ENCODE measurements around the gene ATP6V0A1. TPM values are rescaled to one million over a fixed set of nuclear protein-coding genes. Genes with fewer than 3 reads are reported as not detected.

Gene ATP6V0A1
- total and polyA plus RNA-seq, 2 of the 4 experiments (the other 2 are of a cell fraction), result 18.8 to 34.0 TPM

GRCh38 chr17:42561897-42562387 lies 103.3 kb downstream of the ATP6V0A1 start, which contains the start of gene COASY:
Gene COASY (plus strand): TSS chr17:42562148. CDS start chr17:42562623, 475 bp downstream.
- Histone ChIP-seq H2AFZ (replicated peaks; ENCODE audit: low read length, poor library complexity) (peak within 1 kb of the TSS; percentile 98), H2BK5ac (ENCODE audit: low read depth, low read length, poor library complexity, severe bottlenecking) (peak within 1 kb of the TSS; percentile 80), H3K9me1 (ENCODE audit: insufficient read depth, low read length) (peaks cover 13% of the 10 kb centered on the region), H3K4me3 (ENCODE audit: insufficient read depth, low read depth, low read length) (peak within 1 kb of the TSS; percentile 84), H3K23ac (ENCODE audit: low read depth, low read length) (peak within 1 kb of the TSS; percentile 80), H3K36me3 (ENCODE audit: control insufficient read depth, insufficient read depth, low read length) (peaks cover 27% of the 10 kb centered on the region), H3K56ac (ENCODE audit: extremely low read depth, insufficient read depth, low read length) (peak within 1 kb of the TSS; percentile 90), H2AK9ac (replicated peaks; ENCODE audit: low read depth, low read length, poor library complexity) (peak within 1 kb of the TSS; percentile 100), H2BK120ac (ENCODE audit: low read depth, low read length) (peak within 1 kb of the TSS; percentile 54; the same call in 1 of the 2 replicates), H3K79me1 (ENCODE audit: low read depth in 1 of 2, low read length in 2 of 2) (peaks cover 27 to 53% of the 10 kb centered on the region in 2 experiments), H3K4me1 (ENCODE audit: control insufficient read depth, insufficient read depth, low read length) (peaks cover 17% of the 10 kb centered on the region), H2BK15ac (ENCODE audit: low read depth, low read length) (peak within 1 kb of the TSS; percentile 49; the same call in 1 of the 3 replicates), H3K14ac (replicated peaks; ENCODE audit: low read depth, low read length) (peak within 1 kb of the TSS; percentile 99), H3K27ac (ENCODE audit: insufficient read depth, low read length) (peak within 1 kb of the TSS; percentile 88), H3K4ac (ENCODE audit: low read depth, low read length) (peak within 1 kb of the TSS; percentile 96), H4K5ac (ENCODE audit: low read depth, low read length) (peak within 1 kb of the TSS; percentile 99), H4K20me1 (ENCODE audit: insufficient read depth, low read length) (no peaks in the 10 kb centered on the region), H3K9me3 (ENCODE audit: control insufficient read depth, insufficient read depth, low read length) (no peaks in the 10 kb centered on the region), H2BK20ac (ENCODE audit: low read depth, low read length) (peak within 1 kb of the TSS; percentile 40; the same call in 1 of the 2 replicates), H2AK5ac (ENCODE audit: low read depth, low read length) (peak within 1 kb of the TSS; percentile 97), H3K27me3 (ENCODE audit: control insufficient read depth, insufficient read depth, low read length) (no peaks in the 10 kb centered on the region), H3K18ac (ENCODE audit: low read depth, low read length) (peak within 1 kb of the TSS; percentile 80), H3K9ac (ENCODE audit: low read depth, low read length) (peak within 1 kb of the TSS; percentile 95), H4K91ac (ENCODE audit: insufficient read depth, low read depth, low read length) (peak within 1 kb of the TSS; percentile 98), H4K8ac (ENCODE audit: low read depth in 2 of 2, low read length in 2 of 2) (peak within 1 kb of the TSS; percentile 100), H3K4me2 (ENCODE audit: low read depth, low read length) (peak within 1 kb of the TSS; percentile 94)
- WGBS, 2 experiments (ENCODE audit: extremely low coverage in 2 of 2, insufficient read length in 1 of 2), result 0% methylated on average over 11 of the region's 26 CpGs; no CpG with 5 or more reads in 1 of the 2 experiments
- intact Hi-C loops (cut with micrococcal nuclease) (no loop called here), dilution Hi-C loops (cut with HindIII; ENCODE audit: low sequenced_read_pairs, unreplicated experiment) (no loop called here), in situ Hi-C loops (cut with MboI; ENCODE audit: low sequenced_read_pairs) (no loop called here)
- BruUV-seq (replicated peaks), result no TSS peak
- CTCF ChIA-PET, result no interaction called here
- peak; percentile 97 for DNase-seq
- ATAC-seq (ENCODE audit: low read depth), result peak; percentile 90
- TF ChIP-seq RAD21 (IDR thresholded peaks at IDR 0.05; ENCODE audit: low read length), result no peak
- no peak for TF ChIP-seq CTCF (conservative IDR thresholded peaks at IDR 0.05; ENCODE audit: low read depth, low read length)
- peak; percentile 34; the same call in 1 of the 2 replicates for TF ChIP-seq CEBPB (IDR thresholded peaks at IDR 0.05; ENCODE audit: low read depth, low read length)
- 0 out of 2 replicates have a peak, but pooled peaks have one; percentile 4 for TF ChIP-seq RFX5 (IDR thresholded peaks at IDR 0.05; ENCODE audit: low read depth, low read length)
- TF ChIP-seq SMC3 (IDR thresholded peaks at IDR 0.05; ENCODE audit: low read depth, low read length), result no peak
- no peak for TF ChIP-seq MAFK (IDR thresholded peaks at IDR 0.05; ENCODE audit: low read depth, low read length)
- TF ChIP-seq BHLHE40 (IDR thresholded peaks at IDR 0.05; ENCODE audit: low read depth, low read length), result no peak
- TF ChIP-seq USF2 (IDR thresholded peaks at IDR 0.05; ENCODE audit: low read depth, low read length), result 0 out of 2 replicates have a peak, but pooled peaks have one; percentile 2
- TF ChIP-seq CHD1 (IDR thresholded peaks at IDR 0.05; ENCODE audit: low read depth, low read length), result no peak
- TF ChIP-seq RCOR1 (IDR thresholded peaks at IDR 0.05; ENCODE audit: insufficient replicate concordance, low read length), result no peak
- TF ChIP-seq MAZ (IDR thresholded peaks at IDR 0.05; ENCODE audit: borderline replicate concordance, low read depth, low read length), result no peak; the same call in 1 of the 2 replicates
- peak; percentile 62; the same call in 1 of the 2 replicates for TF ChIP-seq MXI1 (IDR thresholded peaks at IDR 0.05; ENCODE audit: borderline replicate concordance, low read depth, low read length)
- peak; percentile 64 for TF ChIP-seq POLR2A (IDR thresholded peaks at IDR 0.05; ENCODE audit: low read depth, low read length)
- TF ChIP-seq ELK1 (IDR thresholded peaks at IDR 0.05; ENCODE audit: borderline replicate concordance, low read depth, low read length), result no peak
- no peak for TF ChIP-seq FOS (IDR thresholded peaks at IDR 0.05; ENCODE audit: low read depth, low read length)
- no peak for TF ChIP-seq NFE2L2 (IDR thresholded peaks at IDR 0.05; ENCODE audit: low read depth, low read length)
- POLR2A ChIA-PET (ENCODE audit: unreplicated experiment), result no interaction called here

Measured in IMR-90 (cell line).